IMR-90 (cell line): Measurements from ENCODE around the gene FAM193B. TPM values are rescaled to one million over a fixed set of nuclear protein-coding genes. Genes with fewer than 3 reads are reported as not detected.
"Not testable (repeated sequence)": the region's sequence is repeated elsewhere in the genome, so short reads cannot be mapped to it uniquely, and the experiment has no call there.

Experiments
- ATAC-seq: fragments of 200-7000 bp; cut with Tn5 transposase; 2 replicates; pipeline ENCODE4 v1.9.1; 2020; ENCODE audit warnings: low read depth, mild to moderate bottlenecking, moderate library complexity
- BruUV-seq: library from RNA; stranded (reverse); fragments of 400-500 nt; replicated peaks from 2 replicates; lab custom pipeline; 2021; lab: Mats Ljungman, UMichigan
- CTCF ChIA-PET: fragments of 300-600 bp; formaldehyde crosslinking; extraction: SDS; loops from one replicate; lab custom pipeline; 2021; ENCODE audit warnings: antibody characterized with exemption; lab: Yijun Ruan, JAX
- POLR2A ChIA-PET: fragments of 300-600 bp; sonication (Branson Sonifier 250); formaldehyde crosslinking; loops from one replicate; lab custom pipeline; 2022; ENCODE audit warnings: antibody characterized with exemption; ENCODE audit not compliant: unreplicated experiment; lab: Charles Lee
- DNase-seq: peaks from one replicate; pipeline ENCODE4 v3.0.0; 2013
- H2AFZ ChIP-seq: replicated peaks from 2 replicates; pipeline ENCODE3; 2013; ENCODE audit warnings: low read length, mild to moderate bottlenecking; ENCODE audit not compliant: poor library complexity
- H2AK5ac ChIP-seq: 2 replicates; pipeline ENCODE4 v1.6.1; 2013; ENCODE audit warnings: low read depth, low read length, inconsistent platforms
- H2AK9ac ChIP-seq: replicated peaks from 2 replicates; pipeline ENCODE3; 2013; ENCODE audit warnings: mild to moderate bottlenecking, low read depth, low read length, moderate library complexity; ENCODE audit not compliant: poor library complexity
- H2BK120ac ChIP-seq: 2 replicates; pipeline ENCODE4 v1.6.1; 2013; ENCODE audit warnings: low read depth, low read length, inconsistent platforms
- H2BK15ac ChIP-seq: 3 replicates; pipeline ENCODE4 v1.6.1; 2013; ENCODE audit warnings: low read depth, low read length, inconsistent platforms
- H2BK20ac ChIP-seq: 2 replicates; pipeline ENCODE4 v1.6.1; 2013; ENCODE audit warnings: low read depth, mild to moderate bottlenecking, inconsistent platforms, low read length, moderate library complexity
- H2BK5ac ChIP-seq: 2 replicates; pipeline ENCODE4 v1.6.1; 2013; ENCODE audit warnings: mild to moderate bottlenecking, low read depth, low read length, inconsistent platforms; ENCODE audit not compliant: poor library complexity, severe bottlenecking
- H3K14ac ChIP-seq: replicated peaks from 2 replicates; pipeline ENCODE4 v1.6.1; 2013; ENCODE audit warnings: low read depth, low read length, inconsistent platforms
- H3K18ac ChIP-seq: 2 replicates; pipeline ENCODE4 v1.6.1; 2013; ENCODE audit warnings: low read depth, low read length, control low read depth
- H3K23ac ChIP-seq: 2 replicates; pipeline ENCODE4 v1.6.1; 2013; ENCODE audit warnings: low read depth, low read length, inconsistent platforms
- H3K27ac ChIP-seq: 2 replicates; pipeline ENCODE4 v1.5.1; 2013; ENCODE audit warnings: mild to moderate bottlenecking, control low read depth, low read length; ENCODE audit not compliant: insufficient read depth
- H3K27me3 ChIP-seq: 2 replicates; pipeline ENCODE4 v1.6.1; 2013; ENCODE audit warnings: low read length; ENCODE audit not compliant: control insufficient read depth, insufficient read depth
- H3K36me3 ChIP-seq: 2 replicates; pipeline ENCODE4 v1.6.1; 2013; ENCODE audit warnings: low read length, mixed read lengths; ENCODE audit not compliant: control insufficient read depth, insufficient read depth
- H3K4ac ChIP-seq: 2 replicates; pipeline ENCODE4 v1.6.1; 2013; ENCODE audit warnings: low read depth, low read length, inconsistent platforms
- H3K4me1 ChIP-seq: 2 replicates; pipeline ENCODE4 v1.6.1; 2013; ENCODE audit warnings: low read length, mixed read lengths; ENCODE audit not compliant: control insufficient read depth, insufficient read depth
- H3K4me2 ChIP-seq: 2 replicates; pipeline ENCODE4 v1.6.1; 2013; ENCODE audit warnings: low read depth, mild to moderate bottlenecking, control low read depth, low read length, moderate library complexity
- H3K4me3 ChIP-seq: 2 replicates; pipeline ENCODE4 v1.5.1; 2013; ENCODE audit warnings: low read depth, mild to moderate bottlenecking, control low read depth, low read length, moderate library complexity; ENCODE audit not compliant: insufficient read depth
- H3K56ac ChIP-seq: 2 replicates; pipeline ENCODE4 v1.6.1; 2013; ENCODE audit warnings: low read length, inconsistent platforms; ENCODE audit not compliant: insufficient read depth; ENCODE audit errors: extremely low read depth
- H3K79me1 ChIP-seq, 2 experiments: 2 replicates each; pipeline ENCODE4 v1.6.1; 2013; ENCODE audit warnings: low read length in 2 of 2, inconsistent platforms in 1 of 2, low read depth in 1 of 2
- H3K9ac ChIP-seq: 2 replicates; pipeline ENCODE4 v1.6.1; 2013; ENCODE audit warnings: low read depth, low read length, control low read depth
- H3K9me1 ChIP-seq: 2 replicates; pipeline ENCODE4 v1.6.1; 2013; ENCODE audit warnings: low read length, inconsistent platforms; ENCODE audit not compliant: insufficient read depth
- H3K9me3 ChIP-seq: 2 replicates; pipeline ENCODE4 v1.6.1; 2013; ENCODE audit warnings: low read length; ENCODE audit not compliant: control insufficient read depth, insufficient read depth
- H4K20me1 ChIP-seq: 2 replicates; pipeline ENCODE4 v1.6.1; 2013; ENCODE audit warnings: low read length, inconsistent platforms; ENCODE audit not compliant: insufficient read depth
- H4K5ac ChIP-seq: 2 replicates; pipeline ENCODE4 v1.6.1; 2013; ENCODE audit warnings: mild to moderate bottlenecking, low read depth, low read length, control low read depth
- H4K8ac ChIP-seq, 2 experiments: 2 replicates each; pipeline ENCODE4 v1.6.1; 2013; ENCODE audit warnings: low read depth in 2 of 2, low read length in 2 of 2, control low read depth in 1 of 2, inconsistent platforms in 1 of 2
- H4K91ac ChIP-seq: 2 replicates; pipeline ENCODE4 v1.6.1; 2013; ENCODE audit warnings: low read depth, low read length, inconsistent platforms; ENCODE audit not compliant: insufficient read depth
- WGBS, 2 experiments: methylation state at CpG; one replicate each; pipeline versions ENCODE4 v1.1.5 to v1.1.7; 2013; ENCODE audit warnings: missing lambda C conversion rate in 2 of 2; ENCODE audit not compliant: insufficient read length in 1 of 2; ENCODE audit errors: extremely low coverage in 2 of 2; 5-methylcytosine and 5-hydroxymethylcytosine counted together
- dilution Hi-C: fragments of 300-500 bp; cut with HindIII; formaldehyde crosslinking; loops from one replicate; pipeline ENCODE4 v1.14.3; 2018; ENCODE audit warnings: low sequenced_read_pairs; ENCODE audit not compliant: unreplicated experiment
- in situ Hi-C: fragments of 300-500 bp; cut with MboI; formaldehyde crosslinking; loops from 3 replicates; pipeline ENCODE4 v1.14.3; 2019; ENCODE audit warnings: low sequenced_read_pairs, inconsistent platforms, mixed read lengths
- intact Hi-C: fragments of 100-400 bp; cut with micrococcal nuclease; formaldehyde crosslinking; loops from 2 replicates; pipeline ENCODE4 v1.10.0; 2022
- polyA plus RNA-seq, 3 experiments: library from polyadenylated mRNA; depleted of rRNA; stranded (reverse); fragments of >200 nt; gene quantifications; 2 replicates each; pipeline ENCODE4 v1.2.3, GENCODE V29; 2012; ENCODE audit warnings: low replicate concordance in 1 of 3
- total RNA-seq: library from RNA; depleted of rRNA; stranded (reverse); fragments of >200 nt; gene quantifications from 2 replicates; pipeline ENCODE4 v1.2.3, GENCODE V29; 2012

The FAM193B gene
- total and polyA plus RNA-seq, 2 of the 4 experiments (the other 2 are of a cell fraction), result 9.5 to 52.2 TPM

GRCh38 chr5:177485753-177486152 is 68.6 kb downstream of the FAM193B start:
- intact Hi-C loops, H3K9me3 ChIP-seq, H3K56ac ChIP-seq, H3K27me3 ChIP-seq, DNase-seq, H3K9ac ChIP-seq, POLR2A ChIA-PET, H2BK120ac ChIP-seq, H2BK15ac ChIP-seq, H3K4me2 ChIP-seq, BruUV-seq, H2BK5ac ChIP-seq, H3K27ac ChIP-seq, in situ Hi-C loops, H3K14ac ChIP-seq, H2AK9ac ChIP-seq, H3K4ac ChIP-seq, H2AK5ac ChIP-seq, H4K91ac ChIP-seq, H2AFZ ChIP-seq, H3K18ac ChIP-seq, H3K4me3 ChIP-seq, H3K23ac ChIP-seq, H2BK20ac ChIP-seq, dilution Hi-C loops, H4K5ac ChIP-seq, H4K8ac ChIP-seq, ATAC-seq: not testable (repeated sequence)
- WGBS, 2 experiments, result no CpG with 5 or more reads among the region's 3 CpGs
- CTCF ChIA-PET, result interaction anchor here (1.1 kb wide), 1 partner anchor 81 kb away, joined by 3 read pairs; no protein-coding TSS in a partner anchor
- Histone ChIP-seq H3K4me1 (peaks cover 13% of the 10 kb centered on the region; the same call in 1 of the 2 replicates), H3K9me1 (peaks cover 21% of the 10 kb centered on the region; the same call in 1 of the 2 replicates), H3K36me3 (peaks cover 88% of the 10 kb centered on the region), H4K20me1 (peaks cover 93% of the 10 kb centered on the region), H3K79me1 (peaks cover 46 to 85% of the 10 kb centered on the region in 2 experiments)
